Iris pigment epithelial cell (primary cell): ENCODE data around the gene AMHR2.

Experiments
- DNase-seq: peaks from one replicate; pipeline ENCODE4 v3.0.0-alpha.2; 2011; ENCODE audit warnings: low read depth

AMHR2 gene

GRCh38 chr12:53452159-53453077 lies 28.8 kb downstream of the AMHR2 start:
- peak; percentile 89 for DNase-seq

- DNase-seq: no peak
Observed at GRCh38 chr12:53453953-53454640, 30.4 kb downstream of the AMHR2 start.

- DNase-seq: no peak
Observed at GRCh38 chr12:53454707-53455106, 31.1 kb downstream of the AMHR2 start.

- DNase-seq: no peak
Observed at GRCh38 chr12:53456654-53457366, 33.2 kb downstream of the AMHR2 start.

GRCh38 chr12:53459097-53459496 lies 35.4 kb downstream of the AMHR2 start:
- no peak for DNase-seq

GRCh38 chr12:53461059-53461458 lies 37.4 kb downstream of the AMHR2 start:
- DNase-seq: no peak

GRCh38 chr12:53461591-53461990 lies 37.9 kb downstream of the AMHR2 start:
- no peak for DNase-seq

- no peak for DNase-seq
Observed at GRCh38 chr12:53462935-53463334, 39.3 kb downstream of the AMHR2 start.

GRCh38 chr12:53463802-53464560 lies 40.3 kb downstream of the AMHR2 start:
- DNase-seq: no peak

GRCh38 chr12:53464685-53465418 lies 41.2 kb downstream of the AMHR2 start:
- no peak for DNase-seq

GRCh38 chr12:53465679-53466078 lies 42.0 kb downstream of the AMHR2 start:
- no peak for DNase-seq

GRCh38 chr12:53466640-53467039 lies 43.0 kb downstream of the AMHR2 start:
- no peak for DNase-seq

- no peak for DNase-seq
Observed at GRCh38 chr12:53467082-53467481, 43.4 kb downstream of the AMHR2 start.

- DNase-seq: no peak
Observed at GRCh38 chr12:53467880-53468279, 44.2 kb downstream of the AMHR2 start.

- DNase-seq: no peak
Observed at GRCh38 chr12:53468282-53468681, 44.6 kb downstream of the AMHR2 start.

- no peak for DNase-seq
Observed at GRCh38 chr12:53472056-53472582, 48.5 kb downstream of the AMHR2 start.

- DNase-seq: no peak
Observed at GRCh38 chr12:53474077-53474476, 50.4 kb downstream of the AMHR2 start.

- no peak for DNase-seq
Observed at GRCh38 chr12:53474819-53475218, 51.2 kb downstream of the AMHR2 start.

GRCh38 chr12:53476769-53477209 lies 53.1 kb downstream of the AMHR2 start:
- DNase-seq: no peak

GRCh38 chr12:53478865-53479264 lies 55.2 kb downstream of the AMHR2 start:
- no peak for DNase-seq

- DNase-seq: no peak
Observed at GRCh38 chr12:53479331-53479730, 55.7 kb downstream of the AMHR2 start.
